A673 (cell line): Measurements from ENCODE around the gene ACTN4. TPM values are rescaled to one million over a fixed set of nuclear protein-coding genes. Genes with fewer than 3 reads are reported as not detected.

Experiments
- BruUV-seq: library from RNA; stranded (reverse); fragments of 400-500 nt; replicated peaks from 2 replicates; lab custom pipeline; 2021; lab: Mats Ljungman, UMichigan
- CTCF ChIA-PET: fragments of 300-600 bp; sonication (Branson Sonifier 250); formaldehyde crosslinking; loops from one replicate; lab custom pipeline; 2022; ENCODE audit warnings: antibody characterized with exemption; lab: Charles Lee
- POLR2A ChIA-PET: fragments of 300-600 bp; sonication (Branson Sonifier 250); formaldehyde crosslinking; loops from one replicate; lab custom pipeline; 2022; ENCODE audit warnings: antibody characterized with exemption; ENCODE audit not compliant: low non-redundant PET; lab: Charles Lee
- DNase-seq: peaks from one replicate; pipeline ENCODE4 v3.0.0-alpha.2; 2015; ENCODE audit warnings: low spot score
- H3K27ac ChIP-seq: fragments of 200-600 bp; sonication (generic); 2 replicates; pipeline ENCODE4 v1.5.1; 2016; ENCODE audit warnings: mixed run types, low read depth, mild to moderate bottlenecking, mixed read lengths, antibody characterized with exemption, low read length; ENCODE audit not compliant: poor library complexity, severe bottlenecking
- H3K27me3 ChIP-seq: fragments of 200-600 bp; sonication (generic); replicated peaks from 2 replicates; pipeline ENCODE4 v1.6.1; 2017; ENCODE audit warnings: mixed run types, low read depth, mild to moderate bottlenecking, mixed read lengths, antibody characterized with exemption, low read length; ENCODE audit not compliant: insufficient read depth, poor library complexity
- H3K36me3 ChIP-seq: fragments of 200-600 bp; sonication (generic); 2 replicates; pipeline ENCODE4 v1.6.1; 2016; ENCODE audit warnings: mixed run types, mild to moderate bottlenecking, mixed read lengths, antibody characterized with exemption, low read length; ENCODE audit not compliant: insufficient read depth, poor library complexity, severe bottlenecking
- H3K4me1 ChIP-seq: fragments of 200-600 bp; sonication (generic); 2 replicates; pipeline ENCODE4 v1.6.1; 2017; ENCODE audit warnings: mixed run types, mild to moderate bottlenecking, mixed read lengths, antibody characterized with exemption, low read length; ENCODE audit not compliant: insufficient read depth, poor library complexity, severe bottlenecking
- H3K4me3 ChIP-seq: fragments of 200-600 bp; sonication (generic); 2 replicates; pipeline ENCODE4 v1.5.1; 2016; ENCODE audit warnings: low read depth, mixed run types, mild to moderate bottlenecking, mixed read lengths, low read length; ENCODE audit not compliant: poor library complexity, severe bottlenecking
- H3K9me3 ChIP-seq: fragments of 200-600 bp; sonication (generic); 2 replicates; pipeline ENCODE4 v1.6.1; 2016; ENCODE audit warnings: mixed run types, low read depth, mild to moderate bottlenecking, mixed read lengths, antibody characterized with exemption, low read length; ENCODE audit not compliant: poor library complexity, severe bottlenecking
- EZH2 ChIP-seq: fragments of 200-600 bp; sonication (generic); IDR thresholded peaks from 2 replicates; pipeline ENCODE4 v1.6.1; 2017; ENCODE audit warnings: borderline replicate concordance, low read depth, mild to moderate bottlenecking, mixed read lengths, antibody characterized with exemption, low read length; ENCODE audit not compliant: poor library complexity, severe bottlenecking
- intact Hi-C: fragments of 100-400 bp; cut with micrococcal nuclease; formaldehyde crosslinking; loops from one replicate; pipeline ENCODE4 v1.10.0; 2022; ENCODE audit not compliant: unreplicated experiment
- total RNA-seq: library from RNA; stranded (reverse); gene quantifications from 2 replicates; pipeline ENCODE4 v1.2.3, GENCODE V29; 2021
- TF ChIP-seq, protein P1 (sequence below): fragments of 300-800, 200-600 bp; sonication (generic); conservative IDR thresholded peaks from 2 replicates; pipeline ENCODE4 v1.5.1; 2017; ENCODE audit warnings: low read depth, mild to moderate bottlenecking, antibody characterized with exemption, low read length, moderate library complexity, mixed read lengths

The ACTN4 gene
- total RNA-seq, 1 experiment from 2014 or later: 397 TPM

DNA sequence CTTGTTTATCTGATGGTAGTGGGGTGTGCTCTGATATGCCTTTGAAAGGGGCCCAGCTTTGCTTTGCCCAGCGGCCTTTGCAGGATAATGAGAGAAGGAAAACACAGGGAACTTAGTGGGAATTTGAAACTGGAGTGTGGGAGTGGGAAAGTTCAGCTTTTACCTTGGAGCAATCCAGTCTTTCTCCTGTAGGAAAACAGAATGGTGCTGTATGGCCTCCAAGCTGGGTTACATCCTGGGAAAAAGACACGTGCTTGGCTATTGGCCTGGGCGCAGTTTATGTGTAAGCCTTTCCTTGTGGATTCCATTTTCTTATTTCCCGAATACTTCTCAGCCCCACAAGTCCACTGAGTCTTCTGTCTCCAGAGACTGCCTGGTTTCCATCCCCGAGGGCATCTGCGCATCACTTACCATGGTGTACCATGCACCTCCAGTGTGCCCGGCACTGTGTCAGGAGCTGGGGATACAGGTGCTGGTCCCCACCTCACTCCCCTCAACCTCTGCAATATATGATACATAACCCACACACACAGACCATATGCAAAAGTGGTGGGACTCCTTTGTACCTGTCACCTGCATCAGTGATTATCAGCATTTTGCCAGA is 31.5 kb downstream of the ACTN4 start:
- H3K4me3 ChIP-seq: no peak overlapping the region
- H3K9me3 ChIP-seq: no peaks in the 10 kb centered on the region
- intact Hi-C loops: no loop called here
- no peak for DNase-seq
- BruUV-seq: no TSS peak
- no peaks in the 10 kb centered on the region for H3K36me3 ChIP-seq
- peaks cover 11% of the 10 kb centered on the region for H3K4me1 ChIP-seq
- H3K27ac ChIP-seq: peak overlapping the region; percentile 23
- ChIA-PET CTCF (no interaction called here), POLR2A (no interaction called here)
- TF ChIP-seq, protein P1, sequence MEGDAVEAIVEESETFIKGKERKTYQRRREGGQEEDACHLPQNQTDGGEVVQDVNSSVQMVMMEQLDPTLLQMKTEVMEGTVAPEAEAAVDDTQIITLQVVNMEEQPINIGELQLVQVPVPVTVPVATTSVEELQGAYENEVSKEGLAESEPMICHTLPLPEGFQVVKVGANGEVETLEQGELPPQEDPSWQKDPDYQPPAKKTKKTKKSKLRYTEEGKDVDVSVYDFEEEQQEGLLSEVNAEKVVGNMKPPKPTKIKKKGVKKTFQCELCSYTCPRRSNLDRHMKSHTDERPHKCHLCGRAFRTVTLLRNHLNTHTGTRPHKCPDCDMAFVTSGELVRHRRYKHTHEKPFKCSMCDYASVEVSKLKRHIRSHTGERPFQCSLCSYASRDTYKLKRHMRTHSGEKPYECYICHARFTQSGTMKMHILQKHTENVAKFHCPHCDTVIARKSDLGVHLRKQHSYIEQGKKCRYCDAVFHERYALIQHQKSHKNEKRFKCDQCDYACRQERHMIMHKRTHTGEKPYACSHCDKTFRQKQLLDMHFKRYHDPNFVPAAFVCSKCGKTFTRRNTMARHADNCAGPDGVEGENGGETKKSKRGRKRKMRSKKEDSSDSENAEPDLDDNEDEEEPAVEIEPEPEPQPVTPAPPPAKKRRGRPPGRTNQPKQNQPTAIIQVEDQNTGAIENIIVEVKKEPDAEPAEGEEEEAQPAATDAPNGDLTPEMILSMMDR: no peak
- no peak for TF ChIP-seq EZH2
- H3K27me3 ChIP-seq: no peaks in the 10 kb centered on the region

DNA sequence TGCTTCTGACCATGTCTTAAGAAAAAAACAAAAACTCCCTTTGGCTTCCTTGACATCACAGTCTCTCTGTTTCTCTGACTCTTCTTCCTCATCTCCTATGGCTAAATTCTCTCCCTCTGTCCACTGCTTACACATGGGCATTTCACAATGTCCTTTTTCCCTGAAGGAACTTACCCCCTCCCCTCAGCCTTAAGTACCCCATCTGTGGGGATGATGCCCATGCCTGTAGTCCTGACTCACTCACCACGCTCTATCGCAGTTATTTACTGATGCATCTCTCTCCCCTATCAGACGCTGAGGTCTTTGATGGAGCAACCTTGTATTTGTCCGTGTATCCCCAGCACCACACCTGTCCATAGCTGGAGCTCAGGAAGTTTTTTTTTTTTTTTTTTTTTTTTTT is 32.4 kb downstream of the ACTN4 start:
- Histone ChIP-seq H3K4me3 (no peak overlapping the region), H3K27ac (no peak overlapping the region), H3K36me3 (no peaks in the 10 kb centered on the region), H3K9me3 (no peaks in the 10 kb centered on the region), H3K4me1 (peaks cover 19% of the 10 kb centered on the region), H3K27me3 (no peaks in the 10 kb centered on the region)
- no peak for DNase-seq
- ChIA-PET CTCF (no interaction called here), POLR2A (no interaction called here)
- no peak for TF ChIP-seq EZH2
- TF ChIP-seq, protein P1: no peak
- intact Hi-C loops: no loop called here
- BruUV-seq: no TSS peak

DNA sequence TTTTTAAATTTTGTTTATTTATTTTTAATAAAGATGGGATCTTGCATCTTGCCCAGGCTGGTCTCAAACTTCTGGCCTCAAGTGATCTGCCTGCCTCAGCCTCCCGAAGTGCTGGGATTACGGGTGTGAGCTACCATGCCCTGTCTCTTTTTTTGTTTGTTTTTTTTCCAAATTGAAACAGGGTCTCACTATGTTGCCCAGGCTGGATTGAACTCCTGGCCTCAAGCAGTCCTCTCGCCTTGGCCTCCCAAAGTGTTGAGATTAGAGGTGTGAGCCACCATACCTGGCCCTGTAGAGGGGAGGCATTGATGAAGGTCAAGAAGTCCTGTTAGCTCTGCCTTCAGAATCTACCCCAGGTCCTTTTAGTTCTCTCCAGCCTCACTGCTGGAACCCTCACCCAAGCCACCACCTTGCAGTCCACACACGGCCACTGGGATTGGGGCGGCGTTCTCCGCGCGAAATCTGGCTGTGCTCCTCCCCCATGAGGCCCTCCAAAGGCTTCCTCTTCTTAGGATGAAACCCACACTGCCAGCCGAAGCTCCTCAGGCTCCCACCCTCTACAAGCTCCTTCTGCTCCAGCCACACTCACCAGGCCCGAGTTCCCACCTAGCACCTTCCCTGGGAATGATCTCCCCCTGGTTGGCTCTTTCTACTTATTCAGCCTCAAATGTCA is 34.9 kb downstream of the ACTN4 start:
- H3K4me1 ChIP-seq: peaks cover 34% of the 10 kb centered on the region
- CTCF ChIA-PET: no interaction called here
- H3K27me3 ChIP-seq: no peaks in the 10 kb centered on the region
- TF ChIP-seq, protein P1: no peak
- TF ChIP-seq EZH2: no peak
- intact Hi-C loops: no loop called here
- BruUV-seq: no TSS peak
- no peaks in the 10 kb centered on the region for H3K9me3 ChIP-seq
- POLR2A ChIA-PET: no interaction called here
- H3K27ac ChIP-seq: peak overlapping the region; percentile 84
- H3K4me3 ChIP-seq: no peak overlapping the region
- H3K36me3 ChIP-seq: no peaks in the 10 kb centered on the region
- no peak for DNase-seq
